ENCODE data around the gene SLC43A3.

- TF ChIP-seq CTCF (IDR thresholded peaks at IDR 0.05) (no peak), POLR2A (IDR thresholded peaks at IDR 0.05) (no peak)
Measured at GRCh38 chr11:57432714-57433163, 5.8 kb upstream of the SLC43A3 start.

All from body of pancreas (tissue), 4 donors.